Iris pigment epithelial cell (primary cell): ENCODE data around the gene FOXP3.

Source experiments
- DNase-seq: peaks from one replicate; pipeline ENCODE4 v3.0.0-alpha.2; 2011; ENCODE audit warnings: low read depth

Gene FOXP3

GRCh38 chrX:49214996-49215526 is 49.4 kb downstream of the FOXP3 start:
- no peak for DNase-seq

DNA sequence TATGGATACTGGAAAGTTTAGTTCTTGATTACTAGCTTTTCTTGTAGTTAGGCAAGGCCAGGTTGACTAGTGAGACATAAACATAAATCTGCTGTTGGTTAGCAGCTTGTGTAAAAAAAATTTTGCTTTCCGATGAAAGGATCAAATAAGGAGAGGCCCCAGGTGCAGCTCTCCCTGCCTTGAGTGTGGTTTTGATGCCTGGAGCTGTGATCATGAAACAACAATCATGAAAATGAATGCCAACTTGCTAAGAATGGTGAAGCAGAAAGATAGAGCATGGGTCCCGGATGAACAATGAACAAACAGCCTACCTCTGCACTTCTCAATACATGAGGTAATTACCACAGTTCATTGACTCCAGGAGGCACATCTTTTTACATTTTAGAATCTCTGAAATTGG is 50.1 kb downstream of the FOXP3 start:
- DNase-seq: no peak

DNA sequence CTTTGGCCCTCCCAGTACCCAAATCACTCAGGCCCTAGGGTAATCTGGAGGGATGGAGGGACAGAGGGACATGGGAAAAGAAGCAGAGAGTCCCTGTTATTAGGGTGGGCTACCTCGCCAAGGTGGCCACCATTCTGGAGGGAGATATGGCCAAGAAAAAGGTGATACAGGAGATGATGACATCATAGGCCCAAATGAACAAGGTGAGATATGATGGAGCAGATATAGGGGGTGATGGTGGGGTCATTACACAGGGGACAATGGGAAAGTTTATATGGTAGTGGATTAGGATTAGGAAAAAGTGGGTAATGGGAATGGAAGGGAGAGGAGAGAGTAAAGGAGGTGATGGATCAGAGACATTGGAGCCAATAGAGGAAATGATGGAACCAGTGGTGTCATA is 51.6 kb downstream of the FOXP3 start:
- no peak for DNase-seq

DNA sequence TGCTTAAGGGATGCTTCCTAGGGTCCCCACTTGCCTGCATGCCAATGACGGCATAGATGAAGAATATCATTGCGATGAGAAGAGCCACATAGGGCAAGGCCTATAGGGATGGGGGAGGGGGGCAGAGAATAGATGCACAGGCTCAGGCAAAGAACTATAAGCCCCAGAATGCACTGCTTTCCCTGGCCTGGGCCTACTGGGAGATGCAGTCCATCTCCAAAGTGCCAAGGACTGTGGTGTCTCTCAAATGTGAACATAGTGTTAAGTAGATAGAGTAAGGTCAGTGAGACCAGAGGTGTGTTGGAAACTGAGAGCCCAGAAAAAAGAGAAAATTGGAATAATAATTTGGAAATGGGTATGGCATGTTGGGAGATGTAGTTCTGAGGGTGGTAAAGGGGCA is 52.3 kb downstream of the FOXP3 start:
- no peak for DNase-seq

DNA sequence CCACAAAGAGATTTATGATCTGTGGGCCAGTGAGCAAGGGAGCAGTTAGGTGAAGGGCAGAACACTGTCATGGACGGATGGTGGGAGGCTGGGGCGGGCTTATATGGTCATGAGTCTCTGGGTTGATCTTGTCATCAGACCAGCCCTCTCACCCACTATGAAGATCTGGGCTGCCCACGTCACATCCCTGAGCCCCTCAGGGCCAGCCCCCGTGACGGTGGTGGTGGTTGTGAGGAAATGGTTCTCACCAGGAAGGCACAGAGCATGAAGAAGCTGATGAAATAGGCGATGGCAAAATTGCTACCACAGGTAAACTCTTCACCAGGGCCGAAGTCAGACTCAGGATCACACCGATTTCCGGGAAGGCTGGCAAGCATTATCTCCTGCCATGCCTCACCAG is 53.4 kb downstream of the FOXP3 start:
- DNase-seq: no peak

DNA sequence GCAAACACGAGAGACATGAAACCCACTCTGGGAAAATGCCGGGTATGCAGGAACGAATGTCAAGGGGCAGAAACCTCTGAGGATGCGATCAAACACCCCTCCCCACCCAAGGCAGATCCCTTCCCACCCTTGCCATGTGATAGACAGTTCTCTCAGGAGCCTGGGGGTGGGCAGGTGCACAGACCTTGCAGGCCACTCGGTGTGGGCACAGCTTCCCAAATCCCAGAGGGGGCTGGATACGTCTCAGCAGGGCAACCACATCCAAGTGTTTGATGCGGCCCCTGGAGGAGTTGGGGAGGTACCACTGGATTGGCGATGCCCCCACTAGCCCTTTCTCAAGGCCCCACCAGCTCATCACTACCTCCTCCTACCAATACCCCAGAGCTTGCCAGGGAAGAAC is 54.1 kb downstream of the FOXP3 start:
- no peak for DNase-seq

GRCh38 chrX:49209434-49210251 is 54.9 kb downstream of the FOXP3 start:
- no peak for DNase-seq

- no peak for DNase-seq
Measured at GRCh38 chrX:49208399-49208798, 56.1 kb downstream of the FOXP3 start.

DNA sequence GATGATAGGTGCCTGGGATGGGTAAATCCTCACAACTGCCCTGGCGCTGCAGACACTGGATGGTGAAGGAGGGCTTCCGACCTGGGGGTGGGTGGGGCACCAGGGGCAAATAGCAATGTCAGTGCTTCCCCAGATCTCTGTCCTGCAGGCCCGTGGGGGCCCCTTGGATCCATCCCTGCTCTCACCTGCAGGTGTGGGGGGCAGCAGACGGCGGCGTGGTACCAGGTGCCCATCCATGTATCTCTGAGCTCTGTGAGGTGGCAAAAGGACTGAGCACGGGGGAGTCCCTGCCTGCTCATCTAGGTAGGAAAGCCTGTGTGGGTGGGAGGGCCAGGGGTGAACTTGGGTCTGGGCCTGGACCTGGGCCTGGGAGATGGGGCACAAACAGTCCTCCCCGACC is 58.0 kb downstream of the FOXP3 start:
- no peak for DNase-seq

- no peak for DNase-seq
Measured at GRCh38 chrX:49205443-49205842, 59.1 kb downstream of the FOXP3 start.

DNA sequence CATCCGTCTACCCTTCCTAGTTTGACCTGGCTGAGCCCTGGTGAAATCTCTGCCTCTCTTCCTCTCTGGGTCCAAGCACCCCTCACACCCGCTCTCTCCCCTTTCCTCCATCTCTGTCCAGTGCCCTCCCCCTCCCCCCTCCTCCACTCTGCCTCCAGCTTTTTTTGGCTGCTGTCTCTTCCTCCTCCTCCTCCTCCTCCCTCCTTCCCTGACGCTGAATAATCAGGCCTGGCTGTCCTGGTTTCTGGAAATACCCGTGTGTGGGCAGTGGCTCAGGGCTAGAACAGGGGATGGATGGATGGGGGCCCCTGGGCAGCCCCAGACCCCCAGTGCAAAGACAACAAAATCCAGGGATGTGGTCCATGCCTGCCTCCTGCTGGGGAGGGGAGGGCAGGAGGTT is 59.8 kb downstream of the FOXP3 start:
- no peak for DNase-seq

- no peak for DNase-seq
Measured at GRCh38 chrX:49204017-49204416, 60.5 kb downstream of the FOXP3 start.

GRCh38 chrX:49203536-49203935 is 61.0 kb downstream of the FOXP3 start:
- DNase-seq: no peak

DNA sequence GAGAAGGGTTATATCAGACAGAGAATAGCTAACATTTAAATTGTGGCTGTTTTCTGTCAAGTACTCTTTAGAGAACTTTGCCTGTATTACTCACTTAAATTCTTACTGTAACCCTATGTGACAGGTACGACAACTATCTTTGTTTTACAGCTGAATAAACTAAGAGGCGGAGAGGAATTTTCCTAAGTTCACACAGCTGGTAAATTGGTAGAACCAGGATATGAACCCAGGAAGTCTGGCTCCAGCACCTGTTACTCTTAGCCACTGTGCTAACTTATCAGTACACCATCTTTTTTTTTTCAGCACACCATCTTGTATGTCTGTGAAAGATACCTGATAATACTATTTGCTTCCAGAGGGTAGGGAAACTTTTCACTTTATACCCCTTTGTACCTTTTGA is 62.5 kb downstream of the FOXP3 start:
- DNase-seq: no peak
